Left forelimb (tissue), 1 donor: Measurements from ENCODE around the gene RHOT1.
"Not testable (repeated sequence)": the region's sequence is repeated elsewhere in the genome, so short reads cannot be mapped to it uniquely, and the experiment has no call there.

Experiments
- DNase-seq: peaks from one replicate; pipeline ENCODE4 v3.0.0-alpha.2; 2018; ENCODE audit warnings: low spot score

Gene RHOT1

GRCh38 chr17:32124985-32125847, 17.1 kb upstream of the RHOT1 start:
- no peak for DNase-seq

GRCh38 chr17:32125848-32126153, 16.5 kb upstream of the RHOT1 start:
- DNase-seq, result no peak

GRCh38 chr17:32126325-32126724, 16.0 kb upstream of the RHOT1 start:
- no peak for DNase-seq

GRCh38 chr17:32126746-32127145, 15.6 kb upstream of the RHOT1 start:
- DNase-seq, result no peak

GRCh38 chr17:32127158-32127897, 15.0 kb upstream of the RHOT1 start:
- DNase-seq, result peak; percentile 86

GRCh38 chr17:32128470-32128869, 13.8 kb upstream of the RHOT1 start:
- not testable (repeated sequence) for DNase-seq

GRCh38 chr17:32135497-32136117, 6.7 kb upstream of the RHOT1 start:
- not testable (repeated sequence) for DNase-seq

- DNase-seq, result no peak
Observed at GRCh38 chr17:32136856-32137255, 5.4 kb upstream of the RHOT1 start.

- DNase-seq, result not testable (repeated sequence)
Observed at GRCh38 chr17:32139504-32139903, 2.8 kb upstream of the RHOT1 start.

- no peak for DNase-seq
Observed at GRCh38 chr17:32141258-32141657, 1.0 kb upstream of the RHOT1 start.

GRCh38 chr17:32141679-32142037, 644 bp upstream of the RHOT1 start:
- DNase-seq, result no peak

- no peak for DNase-seq
Observed at GRCh38 chr17:32142857-32143526, 690 bp downstream of the RHOT1 start.

- DNase-seq, result no peak
Observed at GRCh38 chr17:32143527-32143870, 1.2 kb downstream of the RHOT1 start.

GRCh38 chr17:32144442-32144841, 2.1 kb downstream of the RHOT1 start:
- DNase-seq, result not testable (repeated sequence)

- no peak for DNase-seq
Observed at GRCh38 chr17:32148351-32148750, 6.0 kb downstream of the RHOT1 start.

- DNase-seq, result no peak
Observed at GRCh38 chr17:32150358-32150757, 8.1 kb downstream of the RHOT1 start.

GRCh38 chr17:32152130-32152529, 9.8 kb downstream of the RHOT1 start:
- no peak for DNase-seq

GRCh38 chr17:32155896-32156295, 13.6 kb downstream of the RHOT1 start:
- DNase-seq, result no peak

- DNase-seq, result no peak
Observed at GRCh38 chr17:32156656-32157055, 14.4 kb downstream of the RHOT1 start.

- DNase-seq, result no peak
Observed at GRCh38 chr17:32157225-32157624, 14.9 kb downstream of the RHOT1 start.

GRCh38 chr17:32158870-32159585, 16.7 kb downstream of the RHOT1 start:
- DNase-seq, result no peak
